ENCODE data around the gene SERTM1.

Gene SERTM1

DNA sequence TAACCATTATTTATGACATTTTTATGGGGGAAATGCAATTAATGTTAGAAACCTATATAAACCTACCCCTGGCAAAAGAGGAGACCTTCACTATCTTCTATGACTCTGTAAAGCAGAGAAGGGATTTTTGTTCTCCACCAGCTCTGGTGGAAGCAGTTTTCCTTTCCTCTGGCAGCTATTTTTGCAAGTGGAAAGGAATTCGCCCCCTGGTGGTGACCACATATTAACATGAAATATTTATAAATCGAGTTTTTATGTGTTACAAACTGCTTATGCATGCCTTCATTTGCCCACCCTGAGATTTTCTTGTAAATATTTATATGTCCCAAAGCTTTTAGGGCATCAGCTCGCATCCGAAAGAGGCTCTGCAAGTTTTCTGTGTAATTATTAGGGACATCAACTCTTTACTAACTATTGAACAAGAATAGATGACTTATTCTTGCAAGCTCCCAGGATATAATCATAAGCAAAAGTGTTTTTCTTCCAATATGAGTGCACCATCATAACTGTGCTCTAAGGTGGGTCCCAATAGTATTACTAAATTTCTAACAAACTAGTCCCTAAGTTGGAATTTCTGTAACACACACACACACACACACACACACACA, 62.4 kb downstream of the SERTM1 start:
- Histone ChIP-seq H3K9me3 (ENCODE audit: control insufficient read depth, insufficient read depth, low read depth, low read length) (no peaks in the 10 kb centered on the region), H3K27ac (ENCODE audit: extremely low read depth, low read depth, low read length) (no peak overlapping the region), H3K4me3 (ENCODE audit: low read depth, low read length) (no peak overlapping the region), H3K4me1 (ENCODE audit: control insufficient read depth, insufficient read depth, low read length) (no peaks in the 10 kb centered on the region), H3K36me3 (ENCODE audit: control insufficient read depth in 2 of 2, insufficient read depth in 1 of 2, low read length in 2 of 2) (no peaks in the 10 kb centered on the region)
- ChIA-PET CTCF (interaction anchor here (0.6 to 5.2 kb wide), 27 partner anchors 9 to 757 kb away, joined by 3 to 27 read pairs (median 4); no protein-coding TSS in a partner anchor), POLR2A (interaction anchor here (0.6 kb wide), 1 partner anchor 30 kb away, joined by 4 read pairs; no protein-coding TSS in a partner anchor)
- TF ChIP-seq ZNF146 (tag by site-specific recombination; IDR thresholded peaks at IDR 0.05) (no peak), ZNF654 (tag by site-specific recombination; IDR thresholded peaks at IDR 0.05; ENCODE audit: low read depth) (0 out of 2 replicates have a peak, but pooled peaks have one; percentile 2)

DNA sequence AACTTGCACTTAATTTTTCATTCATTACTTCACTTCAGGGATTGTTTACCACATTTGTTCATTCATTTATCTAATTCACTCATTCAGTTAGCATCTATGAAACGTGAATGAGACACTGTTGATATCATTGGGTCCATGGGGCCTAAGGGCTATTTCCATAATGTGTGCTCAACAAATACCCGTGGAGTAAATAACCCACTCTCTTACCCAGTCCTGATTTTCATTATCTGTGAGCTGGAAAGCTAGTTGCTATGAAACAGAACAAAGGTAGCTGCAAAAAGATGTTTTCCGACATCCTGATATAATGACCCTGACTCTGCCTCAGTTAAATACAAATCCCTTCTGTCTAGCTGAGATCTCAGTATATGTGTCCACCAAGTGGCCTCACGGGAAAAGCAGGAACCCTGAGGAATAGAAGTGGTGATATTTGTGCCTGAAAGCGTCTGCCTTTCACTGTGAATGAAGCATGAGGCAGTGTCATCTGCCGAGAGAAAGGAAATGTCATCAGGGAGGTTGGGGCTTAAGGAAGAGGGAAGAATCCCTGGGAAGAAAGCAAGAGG, 63.8 kb downstream of the SERTM1 start:
- H3K4me1 ChIP-seq (ENCODE audit: control insufficient read depth, insufficient read depth, low read length), result no peaks in the 10 kb centered on the region
- CTCF ChIA-PET, result interaction anchor here (1.5 to 5.2 kb wide), 5 partner anchors 26 to 454 kb away, joined by 4 to 27 read pairs (median 13); no protein-coding TSS in a partner anchor
- TF ChIP-seq, protein P1, sequence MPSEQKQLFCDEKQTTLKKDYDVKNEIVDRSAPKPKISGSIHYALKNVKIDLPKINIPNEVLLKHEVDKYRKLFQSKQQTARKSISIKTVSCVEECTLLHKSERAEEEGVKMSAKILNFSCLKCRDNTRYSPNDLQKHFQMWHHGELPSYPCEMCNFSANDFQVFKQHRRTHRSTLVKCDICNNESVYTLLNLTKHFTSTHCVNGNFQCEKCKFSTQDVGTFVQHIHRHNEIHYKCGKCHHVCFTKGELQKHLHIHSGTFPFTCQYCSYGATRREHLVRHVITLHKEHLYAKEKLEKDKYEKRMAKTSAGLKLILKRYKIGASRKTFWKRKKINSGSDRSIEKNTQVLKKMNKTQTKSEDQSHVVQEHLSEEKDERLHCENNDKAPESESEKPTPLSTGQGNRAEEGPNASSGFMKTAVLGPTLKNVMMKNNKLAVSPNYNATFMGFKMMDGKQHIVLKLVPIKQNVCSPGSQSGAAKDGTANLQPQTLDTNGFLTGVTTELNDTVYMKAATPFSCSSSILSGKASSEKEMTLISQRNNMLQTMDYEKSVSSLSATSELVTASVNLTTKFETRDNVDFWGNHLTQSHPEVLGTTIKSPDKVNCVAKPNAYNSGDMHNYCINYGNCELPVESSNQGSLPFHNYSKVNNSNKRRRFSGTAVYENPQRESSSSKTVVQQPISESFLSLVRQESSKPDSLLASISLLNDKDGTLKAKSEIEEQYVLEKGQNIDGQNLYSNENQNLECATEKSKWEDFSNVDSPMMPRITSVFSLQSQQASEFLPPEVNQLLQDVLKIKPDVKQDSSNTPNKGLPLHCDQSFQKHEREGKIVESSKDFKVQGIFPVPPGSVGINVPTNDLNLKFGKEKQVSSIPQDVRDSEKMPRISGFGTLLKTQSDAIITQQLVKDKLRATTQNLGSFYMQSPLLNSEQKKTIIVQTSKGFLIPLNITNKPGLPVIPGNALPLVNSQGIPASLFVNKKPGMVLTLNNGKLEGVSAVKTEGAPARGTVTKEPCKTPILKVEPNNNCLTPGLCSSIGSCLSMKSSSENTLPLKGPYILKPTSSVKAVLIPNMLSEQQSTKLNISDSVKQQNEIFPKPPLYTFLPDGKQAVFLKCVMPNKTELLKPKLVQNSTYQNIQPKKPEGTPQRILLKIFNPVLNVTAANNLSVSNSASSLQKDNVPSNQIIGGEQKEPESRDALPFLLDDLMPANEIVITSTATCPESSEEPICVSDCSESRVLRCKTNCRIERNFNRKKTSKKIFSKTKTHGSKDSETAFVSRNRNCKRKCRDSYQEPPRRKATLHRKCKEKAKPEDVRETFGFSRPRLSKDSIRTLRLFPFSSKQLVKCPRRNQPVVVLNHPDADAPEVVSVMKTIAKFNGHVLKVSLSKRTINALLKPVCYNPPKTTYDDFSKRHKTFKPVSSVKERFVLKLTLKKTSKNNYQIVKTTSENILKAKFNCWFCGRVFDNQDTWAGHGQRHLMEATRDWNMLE (tag by site-specific recombination; conservative IDR thresholded peaks at IDR 0.05; ENCODE audit: low read depth), result no peak
- TF ChIP-seq, protein P2, sequence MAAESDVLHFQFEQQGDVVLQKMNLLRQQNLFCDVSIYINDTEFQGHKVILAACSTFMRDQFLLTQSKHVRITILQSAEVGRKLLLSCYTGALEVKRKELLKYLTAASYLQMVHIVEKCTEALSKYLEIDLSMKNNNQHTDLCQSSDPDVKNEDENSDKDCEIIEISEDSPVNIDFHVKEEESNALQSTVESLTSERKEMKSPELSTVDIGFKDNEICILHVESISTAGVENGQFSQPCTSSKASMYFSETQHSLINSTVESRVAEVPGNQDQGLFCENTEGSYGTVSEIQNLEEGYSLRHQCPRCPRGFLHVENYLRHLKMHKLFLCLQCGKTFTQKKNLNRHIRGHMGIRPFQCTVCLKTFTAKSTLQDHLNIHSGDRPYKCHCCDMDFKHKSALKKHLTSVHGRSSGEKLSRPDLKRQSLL (tag by site-specific recombination; IDR thresholded peaks at IDR 0.05), result no peak
- TF ChIP-seq ZNF521 (tag by site-specific recombination; IDR thresholded peaks at IDR 0.05) (no peak), ZNF791 (tag by site-specific recombination; IDR thresholded peaks at IDR 0.05) (no peak), ZNF571 (tag by site-specific recombination; IDR thresholded peaks at IDR 0.05) (no peak), ZNF555 (tag by site-specific recombination; conservative IDR thresholded peaks at IDR 0.05) (no peak), ZNF785 (tag by site-specific recombination; IDR thresholded peaks at IDR 0.05) (no peak), KLF9 (tag by site-specific recombination; IDR thresholded peaks at IDR 0.05; ENCODE audit: low read depth) (no peak), ZEB2 (tag by site-specific recombination; IDR thresholded peaks at IDR 0.05) (no peak), ZNF623 (tag by site-specific recombination; IDR thresholded peaks at IDR 0.05) (no peak)
- TF ChIP-seq, protein P3, sequence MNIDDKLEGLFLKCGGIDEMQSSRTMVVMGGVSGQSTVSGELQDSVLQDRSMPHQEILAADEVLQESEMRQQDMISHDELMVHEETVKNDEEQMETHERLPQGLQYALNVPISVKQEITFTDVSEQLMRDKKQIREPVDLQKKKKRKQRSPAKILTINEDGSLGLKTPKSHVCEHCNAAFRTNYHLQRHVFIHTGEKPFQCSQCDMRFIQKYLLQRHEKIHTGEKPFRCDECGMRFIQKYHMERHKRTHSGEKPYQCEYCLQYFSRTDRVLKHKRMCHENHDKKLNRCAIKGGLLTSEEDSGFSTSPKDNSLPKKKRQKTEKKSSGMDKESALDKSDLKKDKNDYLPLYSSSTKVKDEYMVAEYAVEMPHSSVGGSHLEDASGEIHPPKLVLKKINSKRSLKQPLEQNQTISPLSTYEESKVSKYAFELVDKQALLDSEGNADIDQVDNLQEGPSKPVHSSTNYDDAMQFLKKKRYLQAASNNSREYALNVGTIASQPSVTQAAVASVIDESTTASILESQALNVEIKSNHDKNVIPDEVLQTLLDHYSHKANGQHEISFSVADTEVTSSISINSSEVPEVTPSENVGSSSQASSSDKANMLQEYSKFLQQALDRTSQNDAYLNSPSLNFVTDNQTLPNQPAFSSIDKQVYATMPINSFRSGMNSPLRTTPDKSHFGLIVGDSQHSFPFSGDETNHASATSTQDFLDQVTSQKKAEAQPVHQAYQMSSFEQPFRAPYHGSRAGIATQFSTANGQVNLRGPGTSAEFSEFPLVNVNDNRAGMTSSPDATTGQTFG (tag by site-specific recombination; IDR thresholded peaks at IDR 0.05; ENCODE audit: borderline replicate concordance), result no peak
- H3K27ac ChIP-seq (ENCODE audit: extremely low read depth, low read depth, low read length), result no peak overlapping the region
- H3K36me3 ChIP-seq (ENCODE audit: control insufficient read depth in 2 of 2, insufficient read depth in 1 of 2, low read length in 2 of 2), result no peaks in the 10 kb centered on the region
- POLR2A ChIA-PET, result no interaction called here
- no peaks in the 10 kb centered on the region for H3K9me3 ChIP-seq (ENCODE audit: control insufficient read depth, insufficient read depth, low read depth, low read length)
- H3K4me3 ChIP-seq (ENCODE audit: low read depth, low read length), result no peak overlapping the region
